LNCAP (cell line): ENCODE data around the gene GRM4.

Experiments
- TF ChIP-seq, protein P1 (sequence below): fragments of 450-650 bp; IDR thresholded peaks from 2 replicates; pipeline ENCODE4 v1.5.1; 2017; ENCODE audit warnings: mild to moderate bottlenecking

Gene GRM4

DNA sequence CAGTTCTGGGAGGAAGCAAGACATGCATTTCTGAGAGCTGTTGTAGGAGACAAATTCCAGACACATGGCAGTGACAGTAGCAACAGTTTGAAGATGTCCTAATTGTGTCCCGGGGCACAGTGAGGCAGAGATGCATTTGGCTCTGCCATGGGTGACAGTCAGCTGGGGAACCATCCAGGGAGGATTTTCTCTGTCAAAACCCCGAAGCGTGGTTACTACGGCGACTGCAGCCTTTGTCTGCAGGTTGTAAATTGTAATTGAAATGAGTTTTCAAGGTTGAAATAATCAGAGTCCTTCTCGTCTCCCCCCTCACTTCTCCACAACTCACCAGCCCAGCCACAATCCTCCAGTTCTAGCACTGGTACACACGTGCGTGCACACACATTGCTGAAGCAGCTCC is 100.1 kb downstream of the GRM4 start:
- TF ChIP-seq, protein P1, sequence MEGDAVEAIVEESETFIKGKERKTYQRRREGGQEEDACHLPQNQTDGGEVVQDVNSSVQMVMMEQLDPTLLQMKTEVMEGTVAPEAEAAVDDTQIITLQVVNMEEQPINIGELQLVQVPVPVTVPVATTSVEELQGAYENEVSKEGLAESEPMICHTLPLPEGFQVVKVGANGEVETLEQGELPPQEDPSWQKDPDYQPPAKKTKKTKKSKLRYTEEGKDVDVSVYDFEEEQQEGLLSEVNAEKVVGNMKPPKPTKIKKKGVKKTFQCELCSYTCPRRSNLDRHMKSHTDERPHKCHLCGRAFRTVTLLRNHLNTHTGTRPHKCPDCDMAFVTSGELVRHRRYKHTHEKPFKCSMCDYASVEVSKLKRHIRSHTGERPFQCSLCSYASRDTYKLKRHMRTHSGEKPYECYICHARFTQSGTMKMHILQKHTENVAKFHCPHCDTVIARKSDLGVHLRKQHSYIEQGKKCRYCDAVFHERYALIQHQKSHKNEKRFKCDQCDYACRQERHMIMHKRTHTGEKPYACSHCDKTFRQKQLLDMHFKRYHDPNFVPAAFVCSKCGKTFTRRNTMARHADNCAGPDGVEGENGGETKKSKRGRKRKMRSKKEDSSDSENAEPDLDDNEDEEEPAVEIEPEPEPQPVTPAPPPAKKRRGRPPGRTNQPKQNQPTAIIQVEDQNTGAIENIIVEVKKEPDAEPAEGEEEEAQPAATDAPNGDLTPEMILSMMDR, result no peak

DNA sequence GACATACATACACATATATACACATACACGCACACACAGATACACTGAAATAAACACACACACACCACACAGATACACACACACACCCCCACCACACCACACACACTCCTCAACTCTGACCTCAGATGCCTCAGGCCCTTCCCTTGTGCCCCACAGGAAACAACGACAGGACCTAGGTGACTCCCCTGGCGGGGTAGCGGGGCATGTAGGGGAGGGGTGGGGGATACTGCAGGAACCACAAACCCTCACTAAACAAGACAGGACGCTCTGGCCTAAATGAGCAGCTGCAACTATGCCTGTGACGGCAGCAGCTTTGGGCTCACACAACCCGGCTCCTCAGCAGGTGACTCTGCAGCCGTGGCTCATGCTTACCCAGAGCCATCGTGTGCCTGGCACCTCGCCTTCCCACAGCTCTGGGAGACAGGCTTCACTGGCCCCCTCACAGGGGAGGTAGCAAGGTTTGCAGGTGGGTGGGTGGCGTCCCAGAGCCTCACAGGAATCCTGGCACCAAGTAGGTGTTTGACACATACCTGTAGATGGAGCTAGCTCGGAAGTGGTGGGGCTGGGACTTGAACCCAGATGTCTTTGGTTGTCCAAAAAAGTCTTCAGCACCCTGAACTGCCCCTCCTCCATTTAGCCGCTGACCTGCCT is 100.8 kb downstream of the GRM4 start:
- TF ChIP-seq, protein P1, result no peak

DNA sequence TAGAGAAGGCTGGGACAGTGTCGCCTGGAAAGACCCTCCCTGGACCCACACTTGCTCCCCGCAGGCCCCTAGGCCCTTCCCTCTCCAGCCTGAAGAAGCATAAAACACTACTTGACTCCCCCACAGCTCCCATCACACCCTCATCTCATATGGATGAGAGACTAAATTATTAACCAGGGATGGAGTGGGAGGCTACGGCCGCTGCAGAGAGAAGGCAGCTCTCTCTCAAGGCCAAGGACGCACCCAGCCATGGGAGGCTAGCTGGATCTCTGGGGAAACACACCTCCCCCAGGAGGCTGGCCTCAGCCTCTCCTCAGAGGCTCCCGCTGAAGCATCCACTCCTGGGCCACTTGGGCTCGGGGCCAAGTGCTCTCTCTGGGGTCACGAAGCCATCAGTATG is 102.5 kb downstream of the GRM4 start:
- TF ChIP-seq, protein P1, result no peak

DNA sequence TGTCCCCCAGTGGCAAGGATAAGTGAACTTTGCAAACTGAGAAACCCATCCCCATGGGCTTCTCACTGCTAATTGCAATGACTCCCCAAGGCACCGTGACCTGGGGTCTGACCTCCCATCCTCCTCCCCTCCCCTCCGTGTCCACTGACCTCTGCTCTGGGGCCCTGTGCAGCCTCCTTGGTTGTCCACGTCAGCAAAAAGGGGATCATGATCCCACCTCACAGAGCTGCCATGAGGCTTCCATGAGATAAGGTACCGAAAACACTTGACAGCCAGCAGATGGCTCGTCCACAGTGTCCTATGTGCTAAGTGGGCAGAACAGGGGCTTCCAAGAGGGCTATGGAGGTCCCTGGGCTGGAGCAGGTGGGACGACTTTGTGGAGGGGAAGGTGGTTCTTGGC is 104.5 kb downstream of the GRM4 start:
- TF ChIP-seq, protein P1, result no peak

DNA sequence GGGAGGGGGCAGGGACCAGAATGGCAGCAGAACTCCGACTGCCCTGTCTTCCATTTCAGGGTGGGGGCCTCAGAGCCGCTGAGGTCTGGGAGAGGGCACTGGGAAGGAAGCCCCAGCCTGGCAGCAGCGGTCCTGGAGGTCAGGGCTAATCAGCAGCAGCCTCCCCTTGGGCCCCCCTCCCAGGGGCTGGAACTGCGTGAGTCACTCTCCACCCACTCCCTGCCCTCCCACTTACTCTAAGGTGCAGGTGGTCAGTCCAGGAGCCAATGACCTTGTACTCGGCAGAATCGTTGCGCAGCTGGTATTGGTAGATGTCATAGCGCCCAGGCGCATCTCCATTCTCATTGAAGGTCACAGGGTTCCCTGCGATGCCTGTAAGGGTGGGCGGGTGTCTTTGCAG is 105.9 kb downstream of the GRM4 start:
- TF ChIP-seq, protein P1, result no peak

DNA sequence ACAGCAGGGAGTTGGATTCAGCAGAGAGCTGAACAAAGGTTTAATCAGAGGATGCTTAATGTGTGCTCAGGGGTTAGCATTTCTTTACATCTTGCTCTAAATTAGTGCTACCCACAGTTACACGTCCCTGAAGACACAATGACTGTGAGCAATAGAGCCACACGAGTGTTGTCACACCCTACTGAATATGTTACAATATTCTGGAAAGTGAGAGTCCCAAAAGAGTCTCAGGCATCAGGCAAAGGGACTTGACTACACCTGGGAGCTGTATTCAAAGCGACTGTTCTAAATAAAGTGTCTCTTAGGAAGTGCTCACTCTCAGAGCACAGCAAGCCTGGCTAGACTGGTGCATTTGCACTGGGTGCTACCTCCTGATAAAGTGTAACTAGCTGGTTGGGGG is 108.7 kb downstream of the GRM4 start:
- TF ChIP-seq, protein P1, result no peak

DNA sequence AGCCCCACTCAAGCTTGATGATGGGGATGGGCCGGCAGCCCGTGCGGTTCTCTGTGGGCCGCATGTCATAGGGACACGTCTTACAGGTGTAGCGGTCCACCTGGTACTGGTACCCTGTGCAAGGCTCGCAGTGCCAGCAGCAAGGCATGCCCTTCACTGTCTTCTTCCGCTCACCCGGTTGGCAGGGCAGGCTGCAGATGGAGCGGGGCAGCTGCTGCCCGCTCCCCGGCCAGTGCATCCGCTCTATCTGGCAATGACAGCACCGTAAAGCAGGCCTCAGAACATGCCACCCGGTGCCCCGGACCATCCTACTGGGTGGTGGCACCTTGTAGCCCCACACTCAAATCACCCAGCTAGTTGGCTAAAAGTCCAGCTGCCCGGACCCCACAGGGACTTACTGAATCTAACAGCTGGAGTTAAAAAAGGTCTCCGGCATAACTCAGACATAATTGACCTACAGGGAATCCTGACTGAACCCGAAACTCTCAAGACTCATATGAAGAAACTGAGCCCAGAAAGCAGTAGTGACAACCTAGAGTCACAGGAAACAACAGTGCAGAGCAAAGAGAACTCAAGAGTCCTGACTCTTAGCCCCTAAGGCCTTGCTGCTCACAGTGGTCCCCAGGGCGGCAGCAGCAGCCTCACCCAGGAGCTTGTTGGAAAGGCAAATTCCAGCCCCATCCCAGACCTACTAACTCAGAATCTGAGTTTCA is 109.4 kb downstream of the GRM4 start:
- TF ChIP-seq, protein P1, result no peak
